Suprapubic skin (tissue), 4 donors: ENCODE data around the gene NFE2L2.

Source experiments
- POLR2A ChIP-seq, 2 donors: fragments of 450-650 bp; IDR thresholded peaks; one replicate each; pipeline ENCODE4 v1.6.1; 2017; ENCODE audit warnings: antibody characterized with exemption in 2 of 2, mild to moderate bottlenecking in 2 of 2, moderate library complexity in 2 of 2
- POLR2AphosphoS5 ChIP-seq, 3 donors: sonication (generic); formaldehyde crosslinking; IDR thresholded peaks; one replicate each; pipeline ENCODE4 v1.6.1; 2017; ENCODE audit warnings: antibody characterized with exemption in 3 of 3

DNA sequence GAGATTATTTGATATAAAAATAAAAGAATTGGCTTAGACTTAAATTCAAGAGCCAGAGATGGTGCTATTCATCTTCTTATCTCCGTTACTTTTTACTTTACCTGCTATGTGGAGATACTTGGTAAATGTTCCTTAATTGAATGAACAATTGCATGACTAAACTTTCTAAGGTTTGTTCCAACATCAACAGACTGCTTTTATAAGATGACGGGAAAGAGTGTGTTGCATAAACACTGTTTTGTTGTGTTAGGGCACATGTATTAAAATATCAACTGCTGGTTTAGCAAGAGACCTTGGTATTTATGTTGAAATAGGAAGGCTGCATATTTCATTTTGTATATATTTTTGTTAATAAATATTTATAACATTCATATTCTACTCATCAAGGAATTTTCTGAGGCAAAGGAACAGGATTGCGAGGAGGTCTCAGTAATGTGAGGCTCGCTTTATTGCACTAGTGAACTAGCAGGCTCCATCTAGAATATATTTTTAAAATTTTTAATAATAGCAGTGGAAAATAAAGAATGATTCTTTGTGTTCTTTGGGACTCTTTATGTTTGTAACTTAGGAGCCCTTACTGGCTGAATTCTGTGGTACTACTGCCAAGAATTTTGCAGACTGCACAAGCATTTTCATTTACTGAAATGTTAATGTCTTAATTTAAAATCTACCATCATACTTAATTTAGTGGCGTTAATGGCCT, 10.7 kb upstream of the NFE2L2 start:
- TF ChIP-seq POLR2AphosphoS5 (IDR thresholded peaks at IDR 0.05) (no peak), POLR2A (IDR thresholded peaks at IDR 0.05) (no peak)
